ENCODE results near the gene CDH13. TPM values are rescaled to one million over a fixed set of nuclear protein-coding genes. Genes with fewer than 3 reads are reported as not detected.

The CDH13 gene
- total RNA-seq, 2 donors from 2014 or later = not detected

DNA sequence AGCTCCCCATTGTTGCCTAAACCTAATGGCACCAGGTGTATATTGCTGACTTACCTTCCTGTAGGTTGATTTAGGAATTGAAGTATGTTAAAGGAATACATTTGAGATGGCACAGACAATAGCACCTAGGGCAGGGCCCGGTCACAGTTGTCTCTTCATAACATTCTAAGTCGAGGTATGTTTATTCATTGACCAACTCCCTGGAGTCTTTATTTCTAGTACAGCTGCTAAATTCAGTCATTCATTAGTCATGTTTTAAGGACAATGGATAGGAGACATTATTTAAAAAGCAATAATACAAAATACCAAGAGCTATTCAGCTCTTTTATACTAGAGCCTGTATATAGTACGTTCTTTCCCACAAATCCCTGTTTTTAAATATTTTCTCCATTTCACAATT lies 811.6 kb downstream of the CDH13 start:
- Mint-ChIP-seq H3K27me3 (ENCODE audit: low read depth) (no peaks in the 10 kb centered on the region), H3K27ac (no peak overlapping the region), H3K9me3 (no peaks in the 10 kb centered on the region), H3K36me3 (ENCODE audit: insufficient read depth in 2 of 2) (no peaks in the 10 kb centered on the region), H3K4me3 (no peak overlapping the region), H3K4me1 (ENCODE audit: low read depth) (no peaks in the 10 kb centered on the region)
- ATAC-seq (replicated peaks in 1 of 2) (no peak), DNase-seq (no peak)

DNA sequence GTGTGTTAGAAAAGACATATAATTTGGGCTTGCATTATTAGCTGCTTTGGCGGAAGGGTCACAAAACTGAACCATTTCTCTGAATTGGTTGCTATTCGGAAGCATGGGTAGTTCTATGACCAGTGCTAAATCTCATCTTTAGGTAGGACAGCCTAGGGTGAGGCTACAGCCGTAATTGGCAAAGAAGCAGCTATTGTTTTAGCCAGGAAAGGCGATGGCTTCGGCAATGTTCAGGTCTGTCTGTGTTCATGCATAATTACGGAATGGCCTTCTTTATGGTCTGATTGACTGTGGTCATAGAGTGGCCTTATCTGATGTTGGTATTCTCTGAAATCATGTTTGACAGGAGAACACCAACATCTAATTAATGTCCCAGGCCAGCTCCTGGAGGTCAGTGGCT lies 812.6 kb downstream of the CDH13 start:
- no peak overlapping the region for H3K4me3 Mint-ChIP-seq
- no peaks in the 10 kb centered on the region for H3K36me3 Mint-ChIP-seq (ENCODE audit: insufficient read depth in 2 of 2)
- no peaks in the 10 kb centered on the region for H3K4me1 Mint-ChIP-seq (ENCODE audit: low read depth)
- DNase-seq = no peak
- H3K27ac Mint-ChIP-seq = no peak overlapping the region
- H3K9me3 Mint-ChIP-seq = no peaks in the 10 kb centered on the region
- no peak for ATAC-seq (replicated peaks in 1 of 2)
- no peaks in the 10 kb centered on the region for H3K27me3 Mint-ChIP-seq (ENCODE audit: low read depth)

DNA sequence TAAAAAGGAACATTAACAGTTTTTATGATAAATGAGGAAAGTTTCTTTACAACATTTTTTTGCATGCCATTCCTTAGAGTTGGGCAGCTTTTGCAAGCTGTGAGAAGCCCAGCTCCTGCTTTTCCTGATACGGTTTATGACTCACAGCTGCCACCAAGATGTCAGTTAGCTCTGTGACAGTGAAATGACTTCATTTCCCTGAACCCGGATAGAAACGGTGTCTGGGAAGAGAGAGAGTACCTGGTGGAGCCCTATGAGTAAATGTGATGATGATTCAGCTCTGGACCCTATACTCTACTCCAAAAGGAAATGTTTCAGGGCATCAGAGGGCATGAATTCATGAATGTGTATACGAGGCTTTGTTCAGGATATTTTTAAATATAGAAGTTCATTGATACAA lies 814.7 kb downstream of the CDH13 start:
- Mint-ChIP-seq H3K4me1 (ENCODE audit: low read depth) (no peaks in the 10 kb centered on the region), H3K9me3 (no peaks in the 10 kb centered on the region), H3K27me3 (ENCODE audit: low read depth) (no peaks in the 10 kb centered on the region), H3K36me3 (ENCODE audit: insufficient read depth in 2 of 2) (no peaks in the 10 kb centered on the region), H3K4me3 (no peak overlapping the region), H3K27ac (no peak overlapping the region)
- DNase-seq (no peak), ATAC-seq (replicated peaks in 1 of 2) (no peak)

DNA sequence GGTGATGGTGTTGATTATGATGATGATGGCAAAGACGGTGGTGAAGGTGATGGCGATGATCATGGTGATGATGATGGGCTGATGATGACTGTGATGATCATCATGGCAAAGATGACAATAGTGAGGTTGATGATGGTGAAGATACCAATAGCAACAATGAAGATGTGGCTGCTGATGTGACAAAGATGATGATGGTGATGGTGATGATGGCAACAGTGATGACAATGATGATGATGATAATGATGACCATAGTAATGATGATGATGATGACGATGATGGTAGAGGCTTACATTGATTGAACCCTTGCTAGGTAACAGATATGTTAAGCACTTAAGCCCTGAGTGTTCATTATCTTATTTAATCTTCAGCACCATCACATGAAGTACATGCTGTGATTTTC lies 817.2 kb downstream of the CDH13 start:
- H3K4me3 Mint-ChIP-seq = no peak overlapping the region
- no peak for DNase-seq
- no peak for ATAC-seq (replicated peaks in 1 of 2)
- H3K27me3 Mint-ChIP-seq (ENCODE audit: low read depth) = peaks cover 4% of the 10 kb centered on the region
- H3K27ac Mint-ChIP-seq = no peak overlapping the region
- H3K36me3 Mint-ChIP-seq (ENCODE audit: insufficient read depth in 2 of 2) = no peaks in the 10 kb centered on the region
- no peaks in the 10 kb centered on the region for H3K4me1 Mint-ChIP-seq (ENCODE audit: low read depth)
- no peaks in the 10 kb centered on the region for H3K9me3 Mint-ChIP-seq

DNA sequence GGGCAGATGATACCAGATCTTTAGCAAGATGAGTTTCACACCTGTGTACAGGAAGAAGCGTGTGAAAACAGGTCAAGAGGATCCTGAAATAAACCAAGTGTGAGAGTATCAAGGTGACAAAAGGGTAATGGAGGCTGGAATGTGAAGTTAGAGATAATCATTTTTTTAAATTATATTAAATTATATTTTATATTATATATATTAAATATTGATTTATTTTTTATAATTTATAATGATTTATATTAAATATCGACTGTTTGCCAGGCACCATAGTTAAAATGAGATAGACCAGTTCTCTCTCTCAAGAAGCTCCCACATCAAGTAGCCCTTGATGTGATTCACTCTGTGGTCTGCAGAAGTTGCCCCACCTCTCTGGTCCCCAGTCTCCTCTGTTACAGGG lies 820.8 kb downstream of the CDH13 start:
- Mint-ChIP-seq H3K27me3 (ENCODE audit: low read depth) (peaks cover 4% of the 10 kb centered on the region), H3K36me3 (ENCODE audit: insufficient read depth in 2 of 2) (no peaks in the 10 kb centered on the region), H3K9me3 (no peaks in the 10 kb centered on the region), H3K4me1 (ENCODE audit: low read depth) (no peaks in the 10 kb centered on the region), H3K4me3 (no peak overlapping the region), H3K27ac (no peak overlapping the region)
- ATAC-seq (replicated peaks in 1 of 2) (no peak), DNase-seq (no peak)

DNA sequence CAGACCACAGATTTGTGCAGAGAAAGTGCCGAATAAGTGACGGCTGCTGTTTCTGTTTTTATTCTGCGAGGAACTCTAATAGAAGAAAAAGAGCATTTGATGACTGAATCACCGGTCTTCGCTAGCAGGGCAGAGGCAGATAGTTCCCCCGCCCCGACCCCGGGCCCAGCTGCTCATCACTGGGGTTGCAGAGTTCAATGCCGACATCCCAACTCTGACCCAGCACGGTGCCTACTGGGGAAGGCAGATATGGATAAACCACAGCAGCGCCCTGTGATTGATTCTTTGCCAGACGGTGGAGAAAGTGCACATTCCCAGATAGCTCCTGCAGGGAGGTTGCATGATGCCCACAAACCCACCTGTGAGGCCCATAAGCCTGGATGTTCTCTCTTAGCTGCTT lies 823.1 kb downstream of the CDH13 start:
- H3K27ac Mint-ChIP-seq = no peak overlapping the region
- H3K9me3 Mint-ChIP-seq = no peaks in the 10 kb centered on the region
- no peak overlapping the region for H3K4me3 Mint-ChIP-seq
- H3K36me3 Mint-ChIP-seq (ENCODE audit: insufficient read depth in 2 of 2) = no peaks in the 10 kb centered on the region
- H3K27me3 Mint-ChIP-seq (ENCODE audit: low read depth) = peaks cover 4% of the 10 kb centered on the region
- ATAC-seq (replicated peaks in 1 of 2) (no peak), DNase-seq (no peak)
- no peaks in the 10 kb centered on the region for H3K4me1 Mint-ChIP-seq (ENCODE audit: low read depth)

DNA sequence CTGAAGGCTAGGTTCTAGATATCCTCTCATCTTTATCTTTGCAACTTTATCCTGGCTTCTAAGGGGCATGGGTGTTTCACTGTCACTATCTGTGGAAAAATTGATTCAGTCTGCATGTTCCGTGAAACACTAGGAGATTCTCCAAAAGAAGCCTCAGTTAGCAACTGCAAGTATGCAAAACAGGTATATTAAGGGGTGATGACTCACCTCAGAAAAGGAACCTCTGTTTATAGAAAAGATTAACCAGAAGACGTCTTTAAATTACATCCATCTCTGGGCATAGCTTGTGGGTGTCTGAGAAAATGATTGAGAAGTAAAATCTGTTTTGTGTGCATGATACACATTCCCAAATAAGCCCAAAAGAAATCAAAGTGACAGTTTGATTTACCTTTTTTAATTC lies 827.2 kb downstream of the CDH13 start:
- Mint-ChIP-seq H3K4me3 (no peak overlapping the region), H3K9me3 (peaks cover 3% of the 10 kb centered on the region in 2 donors), H3K36me3 (ENCODE audit: insufficient read depth in 2 of 2) (no peaks in the 10 kb centered on the region), H3K4me1 (ENCODE audit: low read depth) (peaks cover 6% of the 10 kb centered on the region), H3K27ac (no peak overlapping the region), H3K27me3 (ENCODE audit: low read depth) (no peaks in the 10 kb centered on the region)
- no peak for DNase-seq
- no peak for ATAC-seq (replicated peaks in 1 of 2)

DNA sequence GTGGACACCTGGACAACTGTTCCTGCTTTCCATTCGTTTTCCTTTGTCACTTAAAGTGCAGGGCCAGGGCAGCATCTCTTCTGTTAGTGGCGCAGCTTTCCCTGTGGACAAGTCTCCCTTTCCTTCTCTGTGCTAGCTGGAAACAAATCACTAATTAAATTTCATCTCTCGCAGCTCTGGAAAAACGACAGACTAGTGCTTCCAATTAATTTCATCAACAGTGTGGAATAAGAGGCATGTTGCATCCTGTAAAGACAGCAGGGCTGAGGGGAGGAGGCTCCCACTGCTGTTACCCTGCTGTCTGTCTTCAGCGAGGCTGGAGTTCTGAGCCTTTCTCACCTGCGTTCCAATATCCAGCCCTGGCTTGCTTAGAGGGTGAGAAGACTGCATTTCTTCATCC lies 828.9 kb downstream of the CDH13 start:
- H3K9me3 Mint-ChIP-seq = peaks cover 3% of the 10 kb centered on the region in 2 donors

DNA sequence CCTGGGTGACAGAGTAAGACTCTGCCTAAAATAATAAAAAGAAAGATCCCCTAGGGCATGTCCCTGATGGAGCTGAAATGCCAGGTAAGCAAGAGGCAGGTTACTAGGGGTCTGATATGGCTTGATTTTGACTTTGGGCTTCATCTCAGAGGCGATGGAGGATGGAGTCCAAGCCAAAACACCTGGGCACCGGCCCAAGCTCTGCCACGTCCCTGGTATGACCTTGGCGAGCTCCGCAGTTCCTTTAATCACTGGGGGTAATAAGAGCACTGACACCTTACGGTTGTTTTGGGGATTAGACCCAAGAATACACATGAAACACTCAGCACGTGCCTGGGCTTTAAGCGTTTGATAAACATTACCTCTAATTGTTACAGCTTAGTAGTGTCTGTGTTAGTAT lies 830.2 kb downstream of the CDH13 start:
- no peak overlapping the region for H3K27ac Mint-ChIP-seq
- H3K36me3 Mint-ChIP-seq (ENCODE audit: insufficient read depth in 2 of 2) = no peaks in the 10 kb centered on the region
- no peak overlapping the region for H3K4me3 Mint-ChIP-seq
- peaks cover 3% of the 10 kb centered on the region in 2 donors for H3K9me3 Mint-ChIP-seq
- peaks cover 6% of the 10 kb centered on the region for H3K4me1 Mint-ChIP-seq (ENCODE audit: low read depth)
- no peaks in the 10 kb centered on the region for H3K27me3 Mint-ChIP-seq (ENCODE audit: low read depth)
- no peak for ATAC-seq (replicated peaks in 1 of 2)
- DNase-seq = no peak

More for the DNA sequence above, 828.9 kb downstream of the CDH13 start:
- Mint-ChIP-seq H3K36me3 (ENCODE audit: insufficient read depth in 2 of 2) (no peaks in the 10 kb centered on the region), H3K27me3 (ENCODE audit: low read depth) (no peaks in the 10 kb centered on the region), H3K4me3 (no peak overlapping the region), H3K4me1 (ENCODE audit: low read depth) (peaks cover 6% of the 10 kb centered on the region), H3K27ac (no peak overlapping the region)
- ATAC-seq (replicated peaks in 1 of 2) (no peak), DNase-seq (no peak)

DNA sequence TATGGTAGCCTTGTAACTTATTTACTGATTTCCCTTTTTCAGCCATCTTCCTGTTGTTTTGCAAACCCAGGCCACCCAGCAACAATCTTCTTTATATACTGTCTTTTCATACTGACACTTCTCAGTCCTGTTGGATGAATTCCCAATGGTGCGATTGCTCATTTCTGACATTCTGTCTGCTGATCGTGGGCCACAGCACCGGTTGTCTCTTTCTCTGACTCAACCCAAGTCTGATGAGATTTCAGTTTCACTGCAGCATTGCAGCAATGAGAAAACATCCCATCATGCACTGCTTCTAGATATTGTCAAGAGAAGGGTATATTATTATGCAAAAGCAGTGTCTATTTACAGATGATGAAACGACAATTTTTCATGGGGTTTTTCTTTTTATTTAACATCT lies 831.8 kb downstream of the CDH13 start:
- H3K4me3 Mint-ChIP-seq = no peak overlapping the region
- peak; percentile 5 to 9 for DNase-seq
- no peak overlapping the region for H3K27ac Mint-ChIP-seq

DNA sequence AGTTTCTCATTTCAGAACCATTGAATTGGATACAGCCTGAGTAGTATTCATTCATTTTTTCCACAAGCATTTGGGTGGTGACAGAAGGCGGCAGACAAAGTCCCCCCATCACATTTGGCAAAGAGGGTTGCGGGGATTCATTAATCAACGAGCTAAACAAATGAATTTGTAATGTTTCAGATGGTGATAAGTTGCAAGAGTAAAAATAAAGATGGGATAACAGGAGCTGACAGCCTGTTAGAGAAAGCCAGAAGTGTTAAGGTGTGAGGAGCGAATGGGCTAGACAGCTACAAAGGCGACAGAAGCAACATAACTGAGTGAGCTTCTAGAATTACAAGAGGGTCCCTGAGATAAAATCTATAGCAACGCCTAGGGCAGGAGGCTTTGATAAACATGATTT lies 838.2 kb downstream of the CDH13 start:
- Mint-ChIP-seq H3K4me3 (no peak overlapping the region), H3K27ac (no peak overlapping the region), H3K9me3 (no peaks in the 10 kb centered on the region), H3K36me3 (ENCODE audit: insufficient read depth in 2 of 2) (no peaks in the 10 kb centered on the region), H3K27me3 (ENCODE audit: low read depth) (no peaks in the 10 kb centered on the region), H3K4me1 (ENCODE audit: low read depth) (no peaks in the 10 kb centered on the region)
- no peak for DNase-seq
- no peak for ATAC-seq (replicated peaks in 1 of 2)

More for the DNA sequence above, 831.8 kb downstream of the CDH13 start:
- Mint-ChIP-seq H3K9me3 (peaks cover 3% of the 10 kb centered on the region in 2 donors), H3K4me1 (ENCODE audit: low read depth) (peaks cover 6% of the 10 kb centered on the region), H3K36me3 (ENCODE audit: insufficient read depth in 2 of 2) (no peaks in the 10 kb centered on the region), H3K27me3 (ENCODE audit: low read depth) (no peaks in the 10 kb centered on the region)
- ATAC-seq (replicated peaks in 1 of 2) = peak; percentile 51 to 68

DNA sequence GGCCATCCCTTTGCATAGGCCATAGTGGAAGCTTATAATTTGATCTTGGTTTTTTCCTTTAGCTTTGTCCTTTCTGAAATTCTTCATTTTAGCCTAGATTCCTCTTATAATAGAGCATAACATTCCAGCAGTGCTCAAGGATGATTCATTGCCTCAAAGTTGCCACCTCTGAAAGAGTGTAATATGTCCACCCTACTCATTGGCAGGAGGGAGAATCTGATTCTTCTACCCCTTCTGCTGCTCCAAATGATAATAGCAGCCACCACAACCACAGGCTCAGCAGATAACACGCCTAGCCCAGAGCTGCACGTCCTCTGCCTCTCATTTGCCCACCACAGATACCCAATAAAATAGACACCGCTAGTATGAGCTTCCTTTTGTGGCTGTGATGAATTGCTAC lies 843.6 kb downstream of the CDH13 start:
- ATAC-seq (replicated peaks in 1 of 2) (no peak), DNase-seq (no peak)
- no peaks in the 10 kb centered on the region for H3K9me3 Mint-ChIP-seq
- no peaks in the 10 kb centered on the region for H3K36me3 Mint-ChIP-seq (ENCODE audit: insufficient read depth in 2 of 2)
- H3K27ac Mint-ChIP-seq = no peak overlapping the region
- no peaks in the 10 kb centered on the region for H3K27me3 Mint-ChIP-seq (ENCODE audit: low read depth)
- H3K4me1 Mint-ChIP-seq (ENCODE audit: low read depth) = no peaks in the 10 kb centered on the region
- no peak overlapping the region for H3K4me3 Mint-ChIP-seq

DNA sequence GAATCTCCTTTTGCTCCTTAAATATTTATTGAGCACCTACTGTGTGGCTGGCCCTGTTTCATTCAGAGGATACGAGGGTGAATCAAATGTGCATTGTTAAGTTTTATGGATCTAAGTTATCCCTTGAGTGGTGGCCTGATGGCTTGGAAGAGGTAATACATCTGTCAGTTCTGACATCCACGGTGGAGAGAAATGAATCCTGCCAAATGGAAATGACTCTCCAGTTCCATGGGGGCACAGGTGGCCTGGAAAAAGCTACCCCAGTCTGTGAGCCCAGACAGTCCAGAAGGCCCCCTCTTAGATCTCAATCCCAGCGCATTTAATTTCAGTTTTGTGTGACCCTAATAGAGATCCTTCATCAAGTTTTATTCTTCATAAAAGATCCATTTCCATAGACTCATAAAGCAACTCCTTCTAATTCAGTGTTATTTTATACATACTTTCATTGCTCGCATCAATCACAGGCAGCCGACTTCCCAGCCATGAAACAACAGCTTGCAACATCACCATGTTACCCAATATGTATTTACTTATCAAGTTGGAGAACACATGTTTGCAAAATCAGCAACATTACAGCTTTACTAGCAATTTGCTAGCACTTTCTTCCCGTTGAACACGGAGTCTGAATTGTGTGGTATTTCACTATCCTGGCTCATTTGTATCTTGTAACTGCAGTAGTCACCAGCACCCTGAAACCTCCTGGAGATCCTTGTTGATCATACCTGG lies 846.2 kb downstream of the CDH13 start:
- no peak for DNase-seq
- H3K4me3 Mint-ChIP-seq = no peak overlapping the region
- H3K9me3 Mint-ChIP-seq = no peaks in the 10 kb centered on the region
- no peaks in the 10 kb centered on the region for H3K4me1 Mint-ChIP-seq (ENCODE audit: low read depth)
- H3K27me3 Mint-ChIP-seq (ENCODE audit: low read depth) = no peaks in the 10 kb centered on the region
- no peak for ATAC-seq (replicated peaks in 1 of 2)
- no peak overlapping the region for H3K27ac Mint-ChIP-seq
- no peaks in the 10 kb centered on the region for H3K36me3 Mint-ChIP-seq (ENCODE audit: insufficient read depth in 2 of 2)

DNA sequence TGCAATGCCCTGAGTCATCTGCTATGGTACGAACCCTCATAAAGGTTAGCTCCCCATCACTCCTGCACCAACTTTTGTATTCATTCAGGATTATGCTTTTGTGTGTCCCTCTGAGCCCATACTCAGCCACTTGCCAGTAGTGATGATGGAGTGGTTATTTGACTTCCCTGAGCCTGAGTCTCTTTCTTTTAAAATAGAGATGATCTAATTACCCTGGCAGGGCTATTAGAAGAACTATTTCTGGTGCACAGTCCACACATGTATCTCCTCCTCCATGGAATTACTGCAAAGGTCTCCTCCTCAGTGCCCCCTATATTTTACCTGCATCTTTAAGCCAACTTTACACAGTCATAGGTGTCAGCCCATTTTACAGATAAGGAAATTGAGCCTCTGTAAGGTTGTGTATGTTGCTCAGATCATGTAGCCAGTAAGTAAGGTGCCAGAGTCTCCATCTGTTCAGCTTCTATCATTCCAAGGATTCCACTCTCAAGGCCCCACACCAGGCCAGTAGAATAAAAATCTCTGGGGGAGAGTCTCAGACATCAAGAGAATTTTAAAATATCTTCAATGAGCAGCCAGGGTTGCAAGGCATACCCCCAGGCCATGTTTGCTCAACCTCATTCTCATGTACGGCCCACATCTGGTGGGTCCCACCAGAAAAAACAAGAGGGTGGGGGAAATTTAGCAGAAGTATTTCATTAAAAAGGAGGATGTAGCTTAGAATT lies 847.3 kb downstream of the CDH13 start:
- no peak overlapping the region for H3K27ac Mint-ChIP-seq
- ATAC-seq (replicated peaks in 1 of 2) = no peak
- no peak overlapping the region for H3K4me3 Mint-ChIP-seq
- no peaks in the 10 kb centered on the region for H3K9me3 Mint-ChIP-seq
- H3K27me3 Mint-ChIP-seq (ENCODE audit: low read depth) = no peaks in the 10 kb centered on the region
- DNase-seq = no peak
- no peaks in the 10 kb centered on the region for H3K36me3 Mint-ChIP-seq (ENCODE audit: insufficient read depth in 2 of 2)
- no peaks in the 10 kb centered on the region for H3K4me1 Mint-ChIP-seq (ENCODE audit: low read depth)

All from activated T-cell treated with anti-CD3 and anti-CD28 coated beads, Interleukin-2, amount 50 U/mL, for 72 hours (primary cell).